ENCODE results near the gene RSRC1.

The RSRC1 gene

DNA sequence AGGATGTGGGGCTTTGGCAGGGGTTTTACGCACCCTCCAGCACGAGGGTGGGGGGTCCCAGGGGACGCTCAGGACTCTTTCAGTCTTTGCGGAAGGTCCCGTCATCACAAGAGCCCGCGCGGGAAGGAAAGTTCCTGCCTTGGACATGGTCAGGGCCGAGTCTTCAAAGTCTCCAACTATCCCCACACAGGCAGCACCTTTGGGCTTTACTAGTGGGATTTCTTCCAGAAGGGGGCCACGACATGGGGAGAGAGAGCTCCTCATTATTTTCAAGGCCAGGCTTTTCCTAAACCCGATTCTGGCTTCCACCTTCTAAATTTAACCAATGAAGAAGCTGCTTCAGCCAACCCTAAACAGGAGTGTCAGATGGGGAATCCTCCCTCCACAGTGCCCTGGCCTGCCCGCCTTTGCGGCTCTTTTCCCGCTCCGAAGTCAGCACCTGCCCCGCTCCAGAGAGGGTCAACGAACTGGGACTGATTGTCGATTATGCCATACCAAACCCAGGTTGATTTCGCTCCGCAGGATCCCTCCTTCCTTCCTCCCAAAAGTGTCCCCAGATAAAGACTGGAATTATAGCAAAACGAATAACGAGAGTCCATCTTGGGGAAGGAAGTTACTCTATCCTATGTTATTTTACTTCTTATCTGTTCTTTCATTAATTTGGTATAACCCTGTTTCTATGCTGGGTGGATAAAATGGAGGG, 14.6 kb upstream of the RSRC1 start:
- in situ Hi-C loops (cut with MboI; ENCODE audit: low sequenced_read_pairs), result no loop called here
- Histone ChIP-seq H3K4me1 (peaks cover 5% of the 10 kb centered on the region), H3K4me3 (no peak overlapping the region), H3K27me3 (ENCODE audit: low read depth) (no peaks in the 10 kb centered on the region), H3K9me3 (no peaks in the 10 kb centered on the region; the same call in 1 of the 2 replicates), H3K36me3 (replicated peaks) (peaks cover 27% of the 10 kb centered on the region)
- no peak for DNase-seq (ENCODE audit: low spot score in 2 of 2)

- Histone ChIP-seq H3K4me1 (peaks cover 10% of the 10 kb centered on the region), H3K9me3 (no peaks in the 10 kb centered on the region; the same call in 1 of the 2 replicates), H3K36me3 (replicated peaks) (peaks cover 27% of the 10 kb centered on the region), H3K4me3 (no peak overlapping the region), H3K27me3 (ENCODE audit: low read depth) (no peaks in the 10 kb centered on the region)
- in situ Hi-C loops (cut with MboI; ENCODE audit: low sequenced_read_pairs), result no loop called here
- no peak for DNase-seq (ENCODE audit: low spot score in 2 of 2)
Observed at GRCh38 chr3:158095814-158096704, 13.8 kb upstream of the RSRC1 start.

GRCh38 chr3:158097081-158097592, 12.8 kb upstream of the RSRC1 start:
- H3K4me3 ChIP-seq, result no peak overlapping the region
- peaks cover 21% of the 10 kb centered on the region for H3K4me1 ChIP-seq
- H3K36me3 ChIP-seq (replicated peaks), result peaks cover 27% of the 10 kb centered on the region
- no peaks in the 10 kb centered on the region; the same call in 1 of the 2 replicates for H3K9me3 ChIP-seq
- DNase-seq (ENCODE audit: low spot score in 2 of 2), result no peak
- H3K27me3 ChIP-seq (ENCODE audit: low read depth), result no peaks in the 10 kb centered on the region
- in situ Hi-C loops (cut with MboI; ENCODE audit: low sequenced_read_pairs), result no loop called here

- DNase-seq (ENCODE audit: low spot score in 2 of 2), result no peak
- in situ Hi-C loops (cut with MboI; ENCODE audit: low sequenced_read_pairs), result no loop called here
- Histone ChIP-seq H3K9me3 (no peaks in the 10 kb centered on the region; the same call in 1 of the 2 replicates), H3K36me3 (replicated peaks) (peaks cover 27% of the 10 kb centered on the region), H3K4me1 (peaks cover 26% of the 10 kb centered on the region), H3K4me3 (no peak overlapping the region), H3K27me3 (ENCODE audit: low read depth) (no peaks in the 10 kb centered on the region)
Observed at GRCh38 chr3:158097593-158098308, 12.1 kb upstream of the RSRC1 start.

GRCh38 chr3:158098309-158098639, 11.6 kb upstream of the RSRC1 start:
- no peak for DNase-seq (ENCODE audit: low spot score in 2 of 2)
- Histone ChIP-seq H3K27me3 (ENCODE audit: low read depth) (no peaks in the 10 kb centered on the region), H3K36me3 (replicated peaks) (peaks cover 27% of the 10 kb centered on the region), H3K4me1 (peaks cover 27% of the 10 kb centered on the region), H3K9me3 (no peaks in the 10 kb centered on the region; the same call in 1 of the 2 replicates), H3K4me3 (no peak overlapping the region)
- in situ Hi-C loops (cut with MboI; ENCODE audit: low sequenced_read_pairs), result no loop called here

DNA sequence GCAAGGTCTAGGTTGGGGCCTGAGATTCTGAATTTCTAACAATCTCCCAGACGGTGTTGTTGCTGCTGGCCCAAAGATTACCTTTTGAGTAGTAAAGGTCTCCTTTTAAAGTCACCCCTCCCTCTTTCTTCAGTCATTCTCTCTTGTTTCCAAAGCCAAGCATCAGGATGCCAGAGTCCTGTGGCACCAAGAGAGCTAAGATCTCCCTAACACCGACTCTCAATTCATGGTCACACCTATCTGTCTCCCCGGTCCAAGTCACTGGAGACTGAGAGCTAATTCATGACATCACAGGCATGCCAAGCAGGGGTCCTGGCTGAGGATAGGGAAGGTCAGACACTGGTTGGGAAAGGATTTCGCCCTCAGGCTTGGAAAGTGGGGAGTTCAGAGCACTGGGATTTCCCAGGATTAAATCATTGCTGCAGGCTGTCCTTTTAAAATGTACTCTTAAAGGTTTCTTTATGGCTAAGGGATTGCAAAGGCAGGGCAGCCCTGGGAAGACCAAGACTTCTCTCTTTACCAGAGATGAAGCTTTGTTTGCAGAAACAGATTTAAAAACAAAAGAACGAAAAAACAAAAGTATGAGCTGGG, 11.0 kb upstream of the RSRC1 start:
- Histone ChIP-seq H3K27me3 (ENCODE audit: low read depth) (no peaks in the 10 kb centered on the region), H3K36me3 (replicated peaks) (peaks cover 27% of the 10 kb centered on the region)

DNA sequence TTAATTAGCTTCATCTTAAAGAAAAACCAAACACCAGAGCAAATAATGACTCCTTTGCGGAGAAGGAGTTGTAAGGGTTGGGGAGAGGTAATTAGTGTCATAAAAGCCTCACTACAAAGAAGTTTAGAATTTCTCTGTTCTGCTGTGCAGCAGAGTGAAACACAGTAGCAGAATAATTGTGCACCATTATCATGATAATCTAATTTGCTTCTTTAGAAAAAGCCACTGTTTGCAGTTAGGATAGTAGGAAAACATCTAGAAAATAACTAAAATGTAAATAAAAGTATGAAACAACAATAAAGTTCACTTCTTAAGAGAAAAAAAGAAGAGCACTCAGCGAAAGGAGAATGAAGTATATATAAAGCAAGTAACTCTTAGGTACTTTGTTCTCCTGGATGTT, 9.2 kb upstream of the RSRC1 start:
- DNase-seq (ENCODE audit: low spot score in 2 of 2), result peak in 1 of 2 experiments; percentile 94
- Histone ChIP-seq H3K36me3 (replicated peaks) (peaks cover 27% of the 10 kb centered on the region), H3K4me3 (no peak overlapping the region), H3K27me3 (ENCODE audit: low read depth) (no peaks in the 10 kb centered on the region), H3K4me1 (peaks cover 30% of the 10 kb centered on the region), H3K9me3 (no peaks in the 10 kb centered on the region; the same call in 1 of the 2 replicates)
- in situ Hi-C loops (cut with MboI; ENCODE audit: low sequenced_read_pairs), result no loop called here

More for the DNA sequence above, 11.0 kb upstream of the RSRC1 start:
- Histone ChIP-seq H3K9me3 (no peaks in the 10 kb centered on the region; the same call in 1 of the 2 replicates), H3K4me3 (no peak overlapping the region), H3K4me1 (peaks cover 27% of the 10 kb centered on the region)
- peak in 1 of 2 experiments; percentile 58 for DNase-seq (ENCODE audit: low spot score in 2 of 2)
- in situ Hi-C loops (cut with MboI; ENCODE audit: low sequenced_read_pairs), result no loop called here

DNA sequence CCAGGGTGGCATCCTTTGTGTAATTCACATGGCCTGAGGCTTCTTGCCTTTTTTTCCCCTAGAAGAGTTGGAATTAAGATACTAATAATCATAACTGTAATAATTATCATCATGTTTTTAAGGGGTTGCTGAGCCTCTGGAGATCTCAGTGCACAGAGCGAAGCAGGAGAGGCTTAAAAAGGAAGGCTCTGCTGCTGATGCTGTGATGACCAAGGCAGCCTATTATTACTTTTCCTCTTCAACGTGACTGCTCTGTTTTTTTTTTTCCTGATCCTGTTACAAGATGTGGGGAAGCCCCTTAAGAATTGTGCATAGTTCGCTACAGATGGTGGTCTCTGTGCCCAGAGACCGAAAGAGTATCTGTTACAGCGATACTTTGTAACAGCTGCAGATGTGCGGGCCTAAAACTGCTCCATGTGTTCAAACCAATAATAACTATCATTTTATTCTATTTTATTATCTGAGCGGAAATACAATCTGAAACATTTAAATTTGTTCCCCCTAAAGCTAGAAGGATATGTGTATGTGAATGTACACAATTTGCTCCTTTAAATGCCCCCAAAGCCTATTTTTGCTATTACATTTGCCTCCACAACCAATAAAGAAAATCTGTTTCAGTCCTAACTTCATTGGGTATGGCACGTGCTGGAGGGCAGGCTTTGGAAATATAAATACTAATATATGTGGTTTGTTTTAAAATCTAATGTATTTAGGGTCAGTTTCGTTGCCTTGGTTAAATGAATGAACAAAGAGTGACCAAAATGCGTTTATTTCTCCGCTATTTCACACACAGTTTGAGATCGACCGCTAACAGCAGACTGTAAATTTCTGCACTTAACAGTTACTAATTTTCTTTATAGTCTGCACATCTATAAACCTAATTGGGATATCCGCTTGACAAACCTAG, 8.3 kb upstream of the RSRC1 start:
- no peak for DNase-seq (ENCODE audit: low spot score in 2 of 2)
- no peaks in the 10 kb centered on the region for H3K9me3 ChIP-seq
- peaks cover 27% of the 10 kb centered on the region for H3K36me3 ChIP-seq (replicated peaks)
- H3K27me3 ChIP-seq (ENCODE audit: low read depth), result no peaks in the 10 kb centered on the region
- in situ Hi-C loops (cut with MboI; ENCODE audit: low sequenced_read_pairs), result no loop called here
- H3K4me1 ChIP-seq, result peaks cover 30% of the 10 kb centered on the region
- no peak overlapping the region; the same call in 1 of the 2 replicates for H3K4me3 ChIP-seq

GRCh38 chr3:158102242-158103080, 7.4 kb upstream of the RSRC1 start:
- Histone ChIP-seq H3K27me3 (ENCODE audit: low read depth) (no peaks in the 10 kb centered on the region), H3K36me3 (replicated peaks) (peaks cover 22% of the 10 kb centered on the region), H3K9me3 (no peaks in the 10 kb centered on the region), H3K4me1 (peaks cover 30% of the 10 kb centered on the region), H3K4me3 (peak overlapping the region; percentile 58)
- peak; percentile 53 to 54 for DNase-seq (ENCODE audit: low spot score in 2 of 2)
- in situ Hi-C loops (cut with MboI; ENCODE audit: low sequenced_read_pairs), result no loop called here

GRCh38 chr3:158103081-158103886, 6.6 kb upstream of the RSRC1 start:
- no peaks in the 10 kb centered on the region for H3K9me3 ChIP-seq
- H3K4me3 ChIP-seq, result peak overlapping the region; percentile 58
- in situ Hi-C loops (cut with MboI; ENCODE audit: low sequenced_read_pairs), result no loop called here
- no peaks in the 10 kb centered on the region for H3K27me3 ChIP-seq (ENCODE audit: low read depth)
- peak in 1 of 2 experiments; percentile 47 for DNase-seq (ENCODE audit: low spot score in 2 of 2)
- peaks cover 30% of the 10 kb centered on the region for H3K4me1 ChIP-seq
- peaks cover 13% of the 10 kb centered on the region for H3K36me3 ChIP-seq (replicated peaks)

DNA sequence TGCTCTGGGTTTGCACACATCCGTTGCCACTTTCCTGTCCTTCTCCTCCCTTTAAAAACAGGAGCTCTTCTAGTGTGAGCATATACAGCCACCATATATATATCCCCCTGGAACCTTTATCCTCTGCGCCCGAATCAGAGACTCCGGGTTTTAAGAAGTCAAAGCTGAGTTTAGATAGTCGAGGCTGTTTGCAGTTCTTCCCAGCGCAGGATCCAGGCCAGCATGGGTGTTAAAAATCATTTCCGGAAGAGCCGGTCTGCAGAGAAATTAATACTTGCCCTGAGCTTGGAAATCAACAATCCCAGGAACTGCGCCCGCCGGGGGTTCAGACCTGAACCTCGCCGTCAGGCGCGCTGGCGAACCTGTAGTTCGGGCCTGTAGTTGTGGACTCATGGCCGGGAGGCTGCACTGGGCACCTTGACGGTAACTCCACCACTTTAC, 6.0 kb upstream of the RSRC1 start:
- Histone ChIP-seq H3K4me1 (peaks cover 30% of the 10 kb centered on the region), H3K27me3 (ENCODE audit: low read depth) (no peaks in the 10 kb centered on the region), H3K36me3 (replicated peaks) (peaks cover 7% of the 10 kb centered on the region), H3K9me3 (no peaks in the 10 kb centered on the region), H3K4me3 (peak overlapping the region; percentile 58)
- peak; percentile 20 to 50 for DNase-seq (ENCODE audit: low spot score in 2 of 2)
- in situ Hi-C loops (cut with MboI; ENCODE audit: low sequenced_read_pairs), result no loop called here

All from HAP-1 (cell line).